GM12891 (cell line): Measurements from ENCODE around the gene DNAJC5.

Experiments
- DNase-seq: peaks from one replicate; pipeline ENCODE4 v3.0.0; 2011; ENCODE audit warnings: low spot score; ENCODE audit not compliant: insufficient read length
- FAIRE-seq: peaks from 2 replicates; lab custom pipeline; 2011; peaks lifted over from hg19 to GRCh38; lab: Jason Lieb, UNC
- PAX5 ChIP-seq: IDR thresholded peaks from 2 replicates; pipeline ENCODE4 v1.6.1; 2011; ENCODE audit warnings: low read length, moderate library complexity, mild to moderate bottlenecking; ENCODE audit not compliant: insufficient read depth, severe bottlenecking
- POLR2A ChIP-seq: IDR thresholded peaks from 2 replicates; pipeline ENCODE4 v1.6.1; 2011; ENCODE audit warnings: low read depth, low read length, control low read depth
- POLR2AphosphoS5 ChIP-seq: IDR thresholded peaks from 2 replicates; pipeline ENCODE4 v1.6.1; 2011; ENCODE audit warnings: low read depth, low read length, control low read depth
- POU2F2 ChIP-seq: IDR thresholded peaks from 2 replicates; pipeline ENCODE4 v1.6.1; 2011; ENCODE audit warnings: low read depth, mild to moderate bottlenecking, control low read depth, low read length, moderate library complexity
- SPI1 ChIP-seq: IDR thresholded peaks from 2 replicates; pipeline ENCODE4 v1.6.1; 2011; ENCODE audit warnings: low read depth, low read length, control low read depth
- TAF1 ChIP-seq: IDR thresholded peaks from 2 replicates; pipeline ENCODE4 v1.6.1; 2011; ENCODE audit warnings: low read depth, low read length, control low read depth

DNAJC5 gene

DNA sequence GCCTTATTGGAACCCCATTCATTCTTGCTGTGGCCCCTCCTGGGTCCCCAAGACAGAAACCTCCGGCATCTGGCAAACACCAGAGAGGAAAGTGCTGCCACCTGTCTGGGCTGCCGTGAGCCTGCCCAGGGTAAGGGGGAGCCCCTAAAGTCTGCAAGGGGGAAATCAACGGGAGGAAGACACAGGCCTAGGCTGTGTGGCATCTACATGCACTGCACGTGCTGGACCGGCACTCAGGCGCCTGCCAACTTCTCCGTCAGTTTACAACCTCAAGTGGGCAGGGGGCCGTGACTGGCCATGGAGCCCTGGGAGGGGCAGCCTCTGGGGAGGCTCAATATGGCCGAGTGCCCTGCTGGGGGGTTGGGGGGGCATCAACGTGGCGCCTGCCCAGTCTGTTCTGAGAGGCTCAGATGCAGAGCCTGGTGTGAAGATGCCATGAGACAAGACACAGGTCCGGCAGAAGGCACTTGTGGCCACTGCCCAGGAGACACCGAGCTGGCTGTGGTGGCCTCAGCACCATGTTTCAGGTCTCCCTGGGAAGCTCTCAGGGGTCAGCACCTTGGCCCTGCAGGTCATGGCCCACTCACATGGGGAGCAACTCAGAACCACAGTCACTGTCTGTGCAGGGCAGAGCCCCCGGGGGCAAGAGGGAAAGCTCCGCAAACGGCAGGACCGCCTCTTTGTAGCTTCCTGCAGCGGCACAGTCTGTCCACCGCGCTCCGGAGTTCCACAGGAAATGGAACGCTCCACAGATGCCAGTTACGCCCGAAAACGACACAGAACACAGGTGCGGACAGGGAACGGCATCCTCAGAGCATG lies 52.9 kb downstream of the DNAJC5 start:
- TF ChIP-seq SPI1: no peak
- TF ChIP-seq POLR2A: no peak
- no peak for TF ChIP-seq POU2F2
- no peak for DNase-seq
- FAIRE-seq: no peak

DNA sequence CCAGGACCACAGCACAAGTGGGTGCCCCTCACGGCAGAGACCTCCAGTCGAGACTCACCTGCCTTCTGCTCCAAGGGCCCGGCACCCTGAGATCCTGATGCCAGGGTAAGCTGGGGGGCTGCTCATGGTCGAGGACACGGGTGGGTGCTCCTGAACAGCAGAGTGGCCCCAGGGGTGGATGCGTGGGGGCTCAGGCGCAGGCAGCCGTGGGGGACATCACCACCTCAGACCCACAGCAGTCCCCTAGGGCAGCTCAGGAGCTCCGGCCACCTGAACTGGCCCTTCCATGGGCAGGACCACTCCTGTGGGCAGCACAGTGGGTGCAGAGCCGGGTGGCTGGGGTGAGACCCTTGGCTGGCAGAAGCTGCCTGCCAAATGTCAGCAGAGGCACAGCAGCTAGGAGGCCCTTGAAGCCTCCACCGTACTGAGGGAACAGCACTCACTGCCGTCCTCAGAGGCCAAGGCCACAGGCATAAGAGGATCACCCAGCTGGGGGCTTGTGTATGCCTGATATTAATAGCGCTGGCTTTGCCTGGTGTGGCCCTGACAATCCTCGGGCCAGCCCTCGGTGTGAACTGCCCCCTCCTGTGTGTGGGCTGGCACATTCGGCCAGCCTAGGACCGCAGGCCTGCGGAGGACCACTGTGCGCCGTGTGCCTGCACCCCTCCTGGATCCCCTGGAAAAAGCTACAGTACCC lies 55.9 kb downstream of the DNAJC5 start:
- no peak for DNase-seq
- no peak for TF ChIP-seq POLR2AphosphoS5
- TF ChIP-seq POLR2A: no peak
- no peak for TF ChIP-seq POU2F2
- TF ChIP-seq PAX5: no peak
- TF ChIP-seq SPI1: no peak

DNA sequence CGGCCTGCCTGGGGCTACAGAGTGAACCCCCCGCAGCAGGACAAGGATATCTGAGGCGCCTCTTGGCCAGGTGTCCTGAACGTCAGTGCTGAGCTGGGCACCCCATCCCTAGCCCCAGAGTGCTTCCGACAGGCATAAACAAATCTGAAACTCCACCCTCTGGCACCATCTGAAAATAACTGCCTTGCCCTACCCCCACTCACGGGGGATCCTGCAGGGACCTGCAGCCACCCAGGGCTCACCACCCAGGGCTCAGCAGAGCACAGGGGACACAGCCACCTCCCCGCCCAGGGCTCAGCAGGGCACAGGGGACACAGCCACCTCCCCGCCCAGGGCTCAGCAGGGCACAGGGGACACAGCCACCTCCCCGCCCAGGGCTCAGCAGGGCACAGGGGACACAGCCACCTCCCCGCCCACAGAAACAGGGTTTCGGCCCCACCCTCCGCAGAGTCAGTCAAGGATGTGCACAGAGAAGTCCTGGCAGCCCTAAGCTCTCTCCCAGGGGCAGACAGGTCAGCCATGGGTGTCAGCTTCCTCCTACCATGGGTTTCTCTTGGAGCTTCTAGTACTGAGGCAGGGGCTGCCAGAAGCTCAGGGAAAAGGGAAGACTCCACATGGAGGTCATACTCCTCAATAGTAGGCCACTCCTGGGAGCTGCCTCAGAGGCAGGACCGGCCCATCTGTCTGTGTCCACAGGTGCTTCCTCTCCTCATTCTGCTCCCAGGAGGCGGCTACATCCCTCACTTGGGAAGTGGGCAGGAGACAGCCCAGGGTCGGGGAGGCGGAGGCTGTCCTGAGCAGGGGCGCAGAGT lies 56.7 kb downstream of the DNAJC5 start:
- DNase-seq (no peak), FAIRE-seq (no peak)
- no peak for TF ChIP-seq POU2F2
- no peak for TF ChIP-seq TAF1
- no peak for TF ChIP-seq POLR2AphosphoS5
- no peak for TF ChIP-seq POLR2A

More for the DNA sequence above, 55.9 kb downstream of the DNAJC5 start:
- FAIRE-seq: no peak

DNA sequence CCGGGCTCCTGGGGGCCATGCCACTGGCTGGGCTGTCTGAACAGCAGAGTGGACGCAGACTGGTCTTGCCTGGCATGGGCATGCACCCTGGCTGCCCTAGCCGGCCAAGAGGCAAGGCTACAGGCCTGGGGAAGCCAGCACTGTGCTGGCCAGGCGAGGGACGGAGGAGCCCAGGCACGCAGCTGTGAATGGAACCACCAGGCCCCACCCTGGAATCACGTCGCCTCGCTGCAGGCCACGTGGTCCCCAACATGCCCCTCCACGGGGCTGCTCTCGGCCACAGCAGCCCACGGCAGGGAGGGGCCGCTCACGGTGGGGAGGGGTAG lies 57.2 kb downstream of the DNAJC5 start:
- TF ChIP-seq SPI1 (no peak), TAF1 (no peak), POLR2AphosphoS5 (no peak), PAX5 (no peak), POU2F2 (no peak), POLR2A (no peak)
- DNase-seq (no peak), FAIRE-seq (no peak)

DNA sequence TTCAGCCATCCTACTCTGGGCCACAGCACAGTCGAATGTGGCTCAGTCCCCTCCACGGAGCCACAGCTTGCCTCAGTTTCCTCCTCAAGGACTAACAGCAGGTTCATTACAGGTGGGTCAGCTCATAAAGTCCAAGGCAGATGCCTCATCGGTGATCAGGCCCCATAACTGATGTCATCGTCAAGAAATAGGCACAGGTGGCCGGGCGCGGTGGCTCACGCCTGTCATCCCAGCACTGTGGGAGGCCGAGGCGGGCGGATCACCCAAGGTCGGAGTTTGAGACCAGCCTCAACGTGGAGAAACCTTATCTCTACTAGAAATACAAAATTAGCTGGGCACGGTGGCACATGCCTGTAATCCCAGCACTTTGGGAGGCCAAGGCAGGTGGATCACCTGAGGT lies 57.8 kb downstream of the DNAJC5 start:
- DNase-seq (no peak), FAIRE-seq (no peak)
- no peak for TF ChIP-seq POLR2A
- TF ChIP-seq PAX5: no peak
- no peak for TF ChIP-seq TAF1
- TF ChIP-seq POLR2AphosphoS5: no peak
- TF ChIP-seq POU2F2: no peak
- TF ChIP-seq SPI1: no peak

DNA sequence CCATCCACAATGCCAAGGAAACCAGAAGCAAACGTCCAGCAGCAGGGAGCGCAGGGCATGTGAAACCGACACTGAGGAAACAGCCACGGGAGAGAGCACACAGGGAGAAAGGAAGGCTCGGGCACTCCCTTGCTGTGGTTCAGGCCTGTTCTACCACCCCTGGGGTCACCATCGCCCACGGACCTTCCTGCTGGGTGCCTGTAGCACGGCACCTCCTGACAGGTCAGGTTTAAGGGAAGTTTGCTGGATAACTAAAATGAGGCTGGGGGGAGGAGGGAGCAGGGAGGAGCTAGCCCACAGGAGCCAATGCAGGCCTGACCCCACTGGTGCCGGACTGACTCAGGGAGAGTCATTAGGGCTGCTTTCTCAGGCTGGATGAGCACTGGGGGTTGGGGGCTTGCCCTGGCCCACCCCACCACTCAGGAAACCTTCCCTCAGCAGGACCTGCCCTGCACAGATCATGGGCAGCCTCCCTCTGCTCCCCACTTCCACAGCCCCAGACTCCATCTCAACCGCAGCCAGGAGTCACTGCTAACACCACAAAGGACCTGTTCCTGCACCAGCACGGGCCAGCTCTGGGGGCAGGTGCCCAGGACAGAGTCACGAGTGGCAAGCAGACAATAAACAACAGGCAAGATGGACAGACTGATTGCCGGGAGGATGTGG lies 59.0 kb downstream of the DNAJC5 start:
- FAIRE-seq (no peak), DNase-seq (no peak)
- TF ChIP-seq POLR2A (no peak), TAF1 (no peak), POU2F2 (no peak), POLR2AphosphoS5 (no peak), PAX5 (no peak), SPI1 (no peak)

DNA sequence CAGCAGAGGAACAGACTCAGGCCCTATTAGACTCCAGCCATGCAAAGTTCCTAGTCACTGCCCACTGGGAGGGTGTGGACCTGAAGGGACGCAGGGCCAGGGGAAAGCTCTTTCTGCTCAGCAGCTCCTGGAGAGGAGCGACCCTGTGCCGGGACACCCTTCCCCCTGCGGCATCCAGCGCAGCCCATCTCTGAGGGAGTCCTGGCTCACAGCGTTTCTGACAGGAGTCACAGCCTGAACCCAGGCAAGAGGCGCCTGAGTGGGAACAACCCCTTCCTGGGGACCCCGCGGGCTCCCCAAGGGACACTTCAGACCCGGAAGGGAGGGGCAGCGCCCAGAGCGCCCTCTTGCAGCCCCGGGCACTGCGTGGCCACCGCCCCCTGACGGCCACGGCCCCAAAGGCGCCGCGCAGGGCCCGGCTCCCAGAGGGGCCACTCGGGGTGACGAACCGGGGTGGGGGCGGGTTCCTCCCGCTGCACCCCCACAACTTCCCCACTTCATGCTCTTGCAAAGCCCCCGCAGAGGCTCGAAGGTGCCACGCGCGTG lies 60.4 kb downstream of the DNAJC5 start:
- FAIRE-seq (no peak), DNase-seq (no peak)
- TF ChIP-seq POU2F2: no peak
- no peak for TF ChIP-seq POLR2AphosphoS5
- TF ChIP-seq TAF1: no peak
- no peak for TF ChIP-seq SPI1
- TF ChIP-seq POLR2A: no peak; the same call in 1 of the 2 replicates
- TF ChIP-seq PAX5: no peak

DNA sequence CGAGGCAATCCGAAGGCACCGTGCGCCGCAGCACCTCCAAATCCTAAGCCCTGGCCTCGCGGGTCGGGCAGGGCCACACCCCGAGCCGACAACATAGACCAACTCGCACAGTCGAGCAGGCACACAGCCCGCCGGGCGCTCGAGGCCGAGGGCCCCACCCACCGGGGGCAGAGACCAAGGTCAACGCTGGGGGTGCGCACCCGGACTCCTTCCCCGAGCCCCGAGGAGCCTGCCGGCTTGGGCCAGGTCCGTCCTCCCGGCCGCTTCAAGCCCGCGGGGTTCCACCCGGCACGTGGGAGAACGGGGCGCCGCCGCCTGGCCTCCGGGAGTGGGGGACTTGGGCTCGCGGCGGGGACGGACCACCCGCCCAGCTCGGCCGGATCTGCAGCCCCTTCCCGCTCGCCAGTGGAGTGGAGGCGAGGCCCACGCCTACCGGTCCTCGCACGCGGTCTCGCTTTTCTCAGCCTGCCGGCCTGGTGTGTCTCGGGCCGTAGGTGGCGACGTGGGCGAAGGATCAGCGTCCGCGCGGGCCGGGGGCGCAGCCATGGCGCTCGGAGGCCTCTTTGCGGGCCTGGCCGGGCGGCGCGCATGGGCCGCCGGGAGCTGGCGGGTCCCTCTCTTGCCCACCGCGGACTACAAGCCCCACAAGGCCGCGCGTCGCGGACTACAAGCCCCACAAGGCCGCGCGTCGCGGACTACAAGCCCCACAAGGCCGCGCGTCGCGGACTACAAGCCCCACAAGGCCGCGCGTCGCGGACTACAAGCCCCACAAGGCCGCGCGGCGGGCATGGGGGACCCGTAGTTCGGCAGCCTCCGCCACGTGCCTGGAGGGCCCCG lies 61.1 kb downstream of the DNAJC5 start, which contains the start of gene UCKL1:
UCKL1 (minus strand) TSS at position 590 of the 837 bp plus-strand sequence; CDS start at position 546, 44 bp downstream.
- FAIRE-seq: peak; percentile 51
- TF ChIP-seq POU2F2 (no peak), PAX5 (no peak), POLR2A (peak; percentile 78), POLR2AphosphoS5 (peak; percentile 73; the same call in 1 of the 2 replicates), TAF1 (peak; percentile 53), SPI1 (no peak)
- peak; percentile 97 for DNase-seq

DNA sequence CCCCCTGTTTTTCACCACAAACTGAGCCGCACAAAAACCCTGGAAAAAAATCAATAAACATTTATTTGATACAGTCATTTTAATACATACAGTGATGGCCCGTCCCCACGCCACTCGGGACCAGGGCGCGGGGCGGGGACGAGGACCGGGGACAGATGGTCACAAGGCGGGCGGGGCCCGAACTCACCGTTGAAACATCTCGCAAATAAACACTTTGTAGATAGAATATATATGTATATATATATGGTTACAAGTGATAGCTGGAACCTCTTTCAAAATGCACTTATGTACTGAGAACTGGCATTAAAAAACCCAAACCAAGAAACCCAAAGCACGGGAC lies 61.7 kb downstream of the DNAJC5 start:
- TF ChIP-seq POLR2AphosphoS5: no peak
- no peak for TF ChIP-seq POLR2A
- TF ChIP-seq POU2F2: no peak
- TF ChIP-seq SPI1: no peak
- TF ChIP-seq TAF1: no peak
- no peak for TF ChIP-seq PAX5
- FAIRE-seq (no peak), DNase-seq (no peak)
